GM19328 (cell line): ENCODE data around the gene CYRIA.
A peak's percentile ranks its signal among the peaks of the same experiment; 100 is the strongest.

Experiments used
- ATAC-seq: cut with Tn5 transposase; IDR thresholded peaks from one replicate; pipeline ENCODE4 v1.9.1; 2021; ENCODE audit warnings: mild to moderate bottlenecking, moderate library complexity; ENCODE audit not compliant: unreplicated experiment

Gene CYRIA

GRCh38 chr2:16671760-16672159, 6.1 kb upstream of the CYRIA start:
- no peak for ATAC-seq

- ATAC-seq: no peak
These were observed 3.8 kb upstream of the CYRIA start for GRCh38 chr2:16669388-16669787.

GRCh38 chr2:16666449-16666801, 791 bp upstream of the CYRIA start:
- no peak for ATAC-seq

- no peak for ATAC-seq
These were observed 556 bp downstream of the CYRIA start for GRCh38 chr2:16664809-16665747.

GRCh38 chr2:16664052-16664731, 1.4 kb downstream of the CYRIA start:
- ATAC-seq: no peak

- ATAC-seq: no peak
These were observed 2.3 kb downstream of the CYRIA start for GRCh38 chr2:16663121-16663905.

- no peak for ATAC-seq
These were observed 3.4 kb downstream of the CYRIA start for GRCh38 chr2:16661936-16662839.

- ATAC-seq: no peak
These were observed 4.1 kb downstream of the CYRIA start for GRCh38 chr2:16661526-16661925.

- ATAC-seq: no peak
These were observed 5.1 kb downstream of the CYRIA start for GRCh38 chr2:16660556-16660955.

- no peak for ATAC-seq
These were observed 5.5 kb downstream of the CYRIA start for GRCh38 chr2:16660114-16660513.

GRCh38 chr2:16658076-16658739, 7.4 kb downstream of the CYRIA start:
- no peak for ATAC-seq

GRCh38 chr2:16657671-16658070, 8.0 kb downstream of the CYRIA start:
- ATAC-seq: no peak

GRCh38 chr2:16656784-16657391, 8.7 kb downstream of the CYRIA start:
- ATAC-seq: peak; percentile 83

GRCh38 chr2:16655905-16656642, 9.6 kb downstream of the CYRIA start:
- ATAC-seq: no peak

GRCh38 chr2:16655445-16655837, 10.2 kb downstream of the CYRIA start:
- no peak for ATAC-seq

GRCh38 chr2:16654833-16655444, 10.7 kb downstream of the CYRIA start:
- ATAC-seq: no peak

GRCh38 chr2:16653799-16654198, 11.8 kb downstream of the CYRIA start:
- no peak for ATAC-seq

GRCh38 chr2:16653083-16653375, 12.6 kb downstream of the CYRIA start:
- ATAC-seq: no peak
